ENCODE measurements around the gene KRT72.

GRCh38 chr12:52633383-52633782 is 32.1 kb upstream of the KRT72 start:
- TF ChIP-seq BCL11A (tag by site-specific recombination; IDR thresholded peaks at IDR 0.05; ENCODE audit: low read depth) (no peak), CTCF (tag by site-specific recombination; IDR thresholded peaks at IDR 0.05) (no peak), TCF7L2 (IDR thresholded peaks at IDR 0.05; ENCODE audit: borderline replicate concordance, low read depth, low read length) (no peak), REST (tag by site-specific recombination; IDR thresholded peaks at IDR 0.05) (no peak), ZNF768 (tag by site-specific recombination; IDR thresholded peaks at IDR 0.05) (no peak)

All from HEK293 (cell line).